BLaER1 (cell line): Measurements from ENCODE around the gene CCT3.

Experiments used
- H3K27ac ChIP-seq: shearing (Covaris generic); formaldehyde crosslinking; 2 replicates; pipeline ENCODE4 v1.8.1; 2022
- H3K27me3 ChIP-seq: shearing (Covaris generic); formaldehyde crosslinking; 2 replicates; pipeline ENCODE4 v1.8.1; 2022
- H3K36me3 ChIP-seq: shearing (Covaris generic); formaldehyde crosslinking; 2 replicates; pipeline ENCODE4 v1.8.1; 2022
- H3K4me1 ChIP-seq: shearing (Covaris generic); formaldehyde crosslinking; 2 replicates; pipeline ENCODE4 v1.8.1; 2022
- H3K4me2 ChIP-seq: shearing (Covaris generic); formaldehyde crosslinking; 2 replicates; pipeline ENCODE4 v1.8.1; 2022
- H3K4me3 ChIP-seq: shearing (Covaris generic); formaldehyde crosslinking; 2 replicates; pipeline ENCODE4 v1.8.1; 2022
- H3K9ac ChIP-seq: shearing (Covaris generic); formaldehyde crosslinking; 2 replicates; pipeline ENCODE4 v1.8.1; 2022
- H3K9me3 ChIP-seq: shearing (Covaris generic); formaldehyde crosslinking; 2 replicates; pipeline ENCODE4 v1.8.1; 2022
- H4K20me1 ChIP-seq: shearing (Covaris generic); formaldehyde crosslinking; 2 replicates; pipeline ENCODE4 v1.8.1; 2022
- Cebpa-rat ChIP-seq: shearing (Covaris generic); IDR thresholded peaks from 2 replicates; pipeline ENCODE4 v1.8.1; 2022

CCT3 gene

DNA sequence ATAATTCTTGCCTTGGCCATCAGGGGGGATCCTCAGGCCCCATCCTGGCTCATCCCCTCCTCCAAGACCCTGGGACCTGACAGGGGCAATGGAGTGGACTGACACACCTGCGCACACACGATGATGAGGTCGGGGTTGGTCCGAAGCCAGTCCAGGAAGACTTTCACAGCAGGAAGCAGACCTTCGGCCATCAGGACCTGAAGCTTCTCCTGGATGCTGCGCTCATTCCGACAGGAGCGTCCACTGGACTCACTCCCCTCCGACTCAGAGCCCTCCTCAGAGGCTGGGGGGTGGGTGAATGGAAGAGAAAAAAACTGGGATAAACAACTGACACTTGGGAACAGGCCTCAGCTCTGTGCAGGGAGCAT, 74.8 kb downstream of the CCT3 start:
- Histone ChIP-seq H4K20me1 (peaks cover 70% of the 10 kb centered on the region), H3K27me3 (no peaks in the 10 kb centered on the region), H3K9ac (no peak overlapping the region), H3K4me2 (no peak overlapping the region), H3K9me3 (no peaks in the 10 kb centered on the region), H3K27ac (no peak overlapping the region), H3K36me3 (peaks cover 100% of the 10 kb centered on the region), H3K4me1 (no peaks in the 10 kb centered on the region), H3K4me3 (no peak overlapping the region)
- no peak for TF ChIP-seq Cebpa-rat

DNA sequence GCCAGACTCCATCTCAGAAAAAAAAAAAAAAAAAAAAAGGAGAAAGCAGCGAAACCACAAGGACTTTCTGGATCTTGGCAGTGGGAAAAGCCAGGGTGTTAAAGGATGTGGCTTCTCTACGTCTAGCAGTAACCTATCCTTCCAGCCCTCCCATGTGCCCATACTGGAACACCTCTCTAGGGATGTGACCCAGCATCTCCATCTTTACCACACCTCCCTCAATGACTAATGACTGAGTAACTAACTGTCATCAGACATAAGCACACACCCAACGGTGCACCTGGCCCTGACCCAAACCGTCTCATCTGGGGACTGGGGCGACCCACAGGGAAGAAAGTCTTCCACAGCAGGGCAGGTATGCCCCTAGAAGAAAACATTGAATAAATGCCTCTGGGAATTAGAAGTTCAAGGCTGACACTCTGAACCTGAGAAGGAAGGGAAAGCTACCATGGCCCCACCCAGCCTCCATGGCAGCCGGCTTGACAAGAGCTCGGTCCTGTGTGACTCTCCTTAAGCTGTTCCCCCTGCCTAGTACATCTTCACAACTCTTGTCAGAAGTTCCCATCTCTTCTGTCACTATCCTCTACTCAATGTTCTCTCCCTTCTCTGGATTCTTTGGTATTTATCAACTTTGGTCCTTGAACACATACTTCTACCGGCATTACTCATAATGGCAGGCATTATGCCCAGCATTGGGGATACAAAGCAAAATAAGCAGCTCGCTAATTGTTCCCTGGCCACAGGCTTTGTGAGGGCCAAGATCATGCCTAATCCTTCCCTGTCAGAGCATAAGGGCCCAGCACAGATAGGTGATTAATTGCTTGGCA, 75.4 kb downstream of the CCT3 start:
- Histone ChIP-seq H3K4me2 (no peak overlapping the region), H3K36me3 (peaks cover 100% of the 10 kb centered on the region), H3K4me1 (no peaks in the 10 kb centered on the region), H3K9me3 (no peaks in the 10 kb centered on the region), H3K27ac (no peak overlapping the region), H3K9ac (no peak overlapping the region), H4K20me1 (peaks cover 64% of the 10 kb centered on the region), H3K27me3 (no peaks in the 10 kb centered on the region), H3K4me3 (no peak overlapping the region)
- TF ChIP-seq Cebpa-rat: no peak

DNA sequence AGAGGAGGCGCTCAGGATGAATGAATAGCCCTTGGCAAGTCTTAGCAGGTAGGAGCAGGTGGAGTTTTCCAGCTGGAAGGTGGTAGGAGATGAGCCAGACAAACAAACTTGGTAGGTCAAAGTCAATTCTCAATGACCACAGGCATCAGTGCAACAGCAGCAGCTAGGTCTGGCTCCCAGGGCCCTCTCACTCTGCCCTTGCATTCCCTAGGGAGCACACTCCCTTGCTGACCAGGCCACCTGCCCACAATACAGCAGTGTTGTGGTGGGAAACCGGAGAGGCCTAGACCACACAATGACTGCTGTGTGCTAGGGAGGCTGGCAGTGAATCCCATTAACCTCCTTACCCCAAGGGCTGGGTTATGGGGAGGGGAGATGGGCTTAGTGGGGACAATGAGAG, 77.2 kb downstream of the CCT3 start:
- H3K27ac ChIP-seq: no peak overlapping the region
- H3K9ac ChIP-seq: no peak overlapping the region
- peaks cover 54% of the 10 kb centered on the region for H4K20me1 ChIP-seq
- TF ChIP-seq Cebpa-rat: no peak
- H3K4me1 ChIP-seq: no peaks in the 10 kb centered on the region
- no peaks in the 10 kb centered on the region for H3K9me3 ChIP-seq
- no peak overlapping the region for H3K4me2 ChIP-seq
- H3K36me3 ChIP-seq: peaks cover 100% of the 10 kb centered on the region
- H3K27me3 ChIP-seq: no peaks in the 10 kb centered on the region
- H3K4me3 ChIP-seq: no peak overlapping the region

GRCh38 chr1:156259805-156260204, 78.3 kb downstream of the CCT3 start:
- peaks cover 48% of the 10 kb centered on the region; the same call in 1 of the 2 replicates for H4K20me1 ChIP-seq
- no peaks in the 10 kb centered on the region for H3K9me3 ChIP-seq
- H3K4me3 ChIP-seq: no peak overlapping the region
- no peak overlapping the region for H3K9ac ChIP-seq
- H3K27me3 ChIP-seq: no peaks in the 10 kb centered on the region
- H3K27ac ChIP-seq: no peak overlapping the region
- TF ChIP-seq Cebpa-rat: no peak
- H3K36me3 ChIP-seq: peaks cover 100% of the 10 kb centered on the region
- no peaks in the 10 kb centered on the region for H3K4me1 ChIP-seq
- H3K4me2 ChIP-seq: no peak overlapping the region
